ENCODE data around the gene SGPP2.

The SGPP2 gene

GRCh38 chr2:222479859-222480258 is 55.5 kb downstream of the SGPP2 start:
- no peak for DNase-seq

- no peak for DNase-seq
Measured at GRCh38 chr2:222480497-222480896, 56.2 kb downstream of the SGPP2 start.

GRCh38 chr2:222481941-222482340 is 57.6 kb downstream of the SGPP2 start:
- no peak for DNase-seq

GRCh38 chr2:222483513-222484039 is 59.2 kb downstream of the SGPP2 start:
- DNase-seq, result no peak

GRCh38 chr2:222485367-222486211 is 61.2 kb downstream of the SGPP2 start:
- no peak for DNase-seq

GRCh38 chr2:222490131-222490530 is 65.8 kb downstream of the SGPP2 start:
- DNase-seq, result no peak

GRCh38 chr2:222492683-222493082 is 68.3 kb downstream of the SGPP2 start:
- no peak for DNase-seq

GRCh38 chr2:222494104-222494739 is 69.9 kb downstream of the SGPP2 start:
- DNase-seq, result no peak

GRCh38 chr2:222495388-222495787 is 71.0 kb downstream of the SGPP2 start:
- no peak for DNase-seq

GRCh38 chr2:222499226-222499625 is 74.9 kb downstream of the SGPP2 start:
- DNase-seq, result no peak

GRCh38 chr2:222504191-222504590 is 79.8 kb downstream of the SGPP2 start:
- no peak for DNase-seq

- DNase-seq, result no peak
Measured at GRCh38 chr2:222504719-222505118, 80.4 kb downstream of the SGPP2 start.

- DNase-seq, result no peak
Measured at GRCh38 chr2:222506230-222506935, 82.0 kb downstream of the SGPP2 start.

GRCh38 chr2:222514901-222515300 is 90.6 kb downstream of the SGPP2 start:
- no peak for DNase-seq

- no peak for DNase-seq
Measured at GRCh38 chr2:222518570-222519381, 94.4 kb downstream of the SGPP2 start.

- no peak for DNase-seq
Measured at GRCh38 chr2:222521099-222521498, 96.8 kb downstream of the SGPP2 start.

- no peak for DNase-seq
Measured at GRCh38 chr2:222522082-222522481, 97.7 kb downstream of the SGPP2 start.

GRCh38 chr2:222523783-222524544 is 99.6 kb downstream of the SGPP2 start:
- DNase-seq, result no peak

- DNase-seq, result no peak
Measured at GRCh38 chr2:222525811-222526210, 101.5 kb downstream of the SGPP2 start.

GRCh38 chr2:222526480-222527277 is 102.3 kb downstream of the SGPP2 start:
- DNase-seq, result no peak

- no peak for DNase-seq
Measured at GRCh38 chr2:222532315-222532714, 108.0 kb downstream of the SGPP2 start.

Measured in stimulated activated CD4-positive, alpha-beta T cell treated with anti-CD3 and anti-CD28 coated beads, Interleukin-2, amount 100 ng/mL, for 24 hours (primary cell).